GM18519 (cell line): ENCODE measurements around the gene HTRA2.

Experiments used
- ATAC-seq: cut with Tn5 transposase; IDR thresholded peaks from one replicate; pipeline ENCODE4 v1.9.1; 2021; ENCODE audit warnings: mild to moderate bottlenecking, moderate library complexity; ENCODE audit not compliant: unreplicated experiment, low FRiP score

Gene HTRA2

GRCh38 chr2:74499940-74500577 lies 29.7 kb upstream of the HTRA2 start:
- ATAC-seq, result no peak

- ATAC-seq, result no peak
Measured at GRCh38 chr2:74500578-74500946, 29.2 kb upstream of the HTRA2 start.

- ATAC-seq, result no peak
Measured at GRCh38 chr2:74501335-74502071, 28.2 kb upstream of the HTRA2 start.

GRCh38 chr2:74502147-74502719 lies 27.5 kb upstream of the HTRA2 start:
- ATAC-seq, result no peak

GRCh38 chr2:74502720-74503505 lies 26.8 kb upstream of the HTRA2 start:
- ATAC-seq, result peak; percentile 32

- ATAC-seq, result no peak
Measured at GRCh38 chr2:74503506-74504475, 25.9 kb upstream of the HTRA2 start.

- no peak for ATAC-seq
Measured at GRCh38 chr2:74504591-74504990, 25.1 kb upstream of the HTRA2 start.

- no peak for ATAC-seq
Measured at GRCh38 chr2:74505448-74506246, 24.1 kb upstream of the HTRA2 start.

GRCh38 chr2:74507145-74507925 lies 22.4 kb upstream of the HTRA2 start, which contains the start of gene PCGF1:
Gene PCGF1, minus strand, starts transcription at chr2:74507695. Its CDS starts 27 bp downstream, at chr2:74507668.
- ATAC-seq, result peak; percentile 75

GRCh38 chr2:74507926-74508520 lies 21.7 kb upstream of the HTRA2 start:
- ATAC-seq, result no peak

- ATAC-seq, result no peak
Measured at GRCh38 chr2:74510272-74510671, 19.5 kb upstream of the HTRA2 start.

GRCh38 chr2:74511104-74511989 lies 18.4 kb upstream of the HTRA2 start:
- no peak for ATAC-seq

GRCh38 chr2:74512744-74513604 lies 16.8 kb upstream of the HTRA2 start:
- ATAC-seq, result no peak

- ATAC-seq, result no peak
Measured at GRCh38 chr2:74513605-74514367, 15.9 kb upstream of the HTRA2 start.
